Measurements from ENCODE around the gene ARHGAP24.

Gene ARHGAP24

DNA sequence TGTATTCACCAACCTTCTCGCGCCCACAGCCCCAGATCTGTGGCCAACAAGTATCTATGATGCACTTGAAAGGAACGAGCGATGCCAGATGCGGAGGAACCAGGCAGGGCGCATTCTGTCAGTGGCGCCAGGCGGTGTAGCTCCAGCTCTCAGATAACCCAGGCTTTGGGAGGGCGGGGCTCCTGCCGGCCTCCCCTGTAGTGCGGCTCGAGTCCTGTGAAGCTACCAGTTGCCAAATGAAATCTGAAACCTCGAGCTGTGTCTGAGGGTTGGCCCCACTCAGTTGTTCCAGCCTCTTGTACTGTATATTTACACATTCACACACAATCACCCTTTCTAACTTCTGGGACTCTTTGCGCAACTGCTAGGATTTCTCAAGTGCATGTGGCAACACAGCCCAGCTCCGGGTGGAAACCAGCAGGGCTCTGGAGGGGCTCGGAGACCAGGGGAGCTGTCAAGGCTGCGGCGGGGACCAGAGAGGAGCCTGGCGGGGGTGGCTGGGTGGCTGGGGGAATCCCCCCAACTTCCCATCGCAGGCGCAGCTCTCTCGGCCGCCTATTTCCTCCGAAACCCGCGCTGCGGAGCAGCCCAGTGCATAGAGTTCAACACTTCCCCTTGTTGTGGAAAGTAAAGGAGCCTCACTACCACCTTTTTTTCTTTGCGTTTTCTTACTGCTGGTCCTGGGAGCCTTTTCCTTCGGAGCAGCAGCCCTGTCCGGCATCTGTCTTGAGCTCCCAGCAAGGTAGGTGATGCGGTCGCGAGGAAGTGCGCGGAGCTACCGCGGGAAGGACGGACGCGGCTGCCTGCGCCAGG, at the start of gene ARHGAP24:
ARHGAP24 (plus strand) TSS at position 333 of the 813 bp plus-strand sequence.
- DNase-seq (ENCODE audit: low read depth, low spot score): peak; percentile 57

DNA sequence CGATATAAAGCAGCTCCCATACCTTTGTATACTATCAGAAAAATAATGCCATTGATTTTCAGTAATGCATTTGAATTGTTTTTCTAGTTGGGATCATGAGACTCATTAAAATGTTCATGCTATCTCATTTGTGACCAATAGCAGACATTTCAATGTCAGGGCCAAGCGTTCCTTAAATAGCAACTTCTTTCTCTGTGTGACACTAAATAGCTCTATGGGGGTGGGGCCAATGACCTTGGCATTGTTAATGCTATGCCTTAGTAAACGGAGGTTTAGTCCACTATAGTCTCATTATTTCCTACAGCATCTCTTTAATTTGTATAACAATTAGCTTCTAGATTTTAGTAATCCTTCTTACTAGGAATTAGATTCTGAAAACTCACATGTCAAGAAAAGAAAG, 48.6 kb upstream of the ARHGAP24 start:
- no peak for DNase-seq (ENCODE audit: low read depth, low spot score)

DNA sequence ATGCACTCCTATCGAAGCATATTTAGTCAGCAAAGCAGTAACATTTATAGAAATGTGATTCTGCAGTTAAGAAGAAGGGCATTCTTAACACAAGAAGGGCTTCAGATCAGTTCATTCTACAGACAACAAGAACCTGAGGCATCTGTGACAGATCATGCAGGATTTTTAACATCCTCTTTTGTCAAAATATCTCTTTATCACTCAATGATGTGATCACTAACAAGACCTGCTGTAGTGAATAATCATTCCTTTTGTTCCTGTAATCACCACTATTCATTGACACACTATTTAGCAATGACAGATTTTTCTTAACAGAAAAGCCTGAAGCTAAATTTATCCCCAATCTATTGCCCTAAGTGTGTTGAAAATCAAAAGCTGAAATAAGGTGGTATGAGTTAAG, 47.8 kb upstream of the ARHGAP24 start:
- no peak for DNase-seq (ENCODE audit: low read depth, low spot score)

DNA sequence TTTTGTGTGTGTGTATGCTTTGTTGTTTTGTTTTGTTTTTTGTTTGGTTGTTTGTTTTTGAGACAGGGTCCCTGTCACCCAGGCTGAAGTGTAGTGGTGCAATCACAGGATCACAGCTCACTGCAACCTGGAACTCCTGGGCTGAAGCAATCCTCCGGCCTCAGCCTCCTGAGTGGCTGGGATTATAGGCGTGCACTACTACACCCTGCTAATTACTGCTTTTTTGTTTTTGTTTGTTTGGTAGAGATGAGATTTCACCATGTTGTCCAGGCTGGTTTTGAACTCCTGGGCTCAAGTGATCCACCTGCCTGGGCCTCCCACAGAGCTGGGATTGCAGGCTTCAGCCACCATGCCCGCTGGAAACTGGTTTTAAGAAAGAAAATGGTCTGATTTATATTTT, 44.7 kb upstream of the ARHGAP24 start:
- DNase-seq (ENCODE audit: low read depth, low spot score): no peak

DNA sequence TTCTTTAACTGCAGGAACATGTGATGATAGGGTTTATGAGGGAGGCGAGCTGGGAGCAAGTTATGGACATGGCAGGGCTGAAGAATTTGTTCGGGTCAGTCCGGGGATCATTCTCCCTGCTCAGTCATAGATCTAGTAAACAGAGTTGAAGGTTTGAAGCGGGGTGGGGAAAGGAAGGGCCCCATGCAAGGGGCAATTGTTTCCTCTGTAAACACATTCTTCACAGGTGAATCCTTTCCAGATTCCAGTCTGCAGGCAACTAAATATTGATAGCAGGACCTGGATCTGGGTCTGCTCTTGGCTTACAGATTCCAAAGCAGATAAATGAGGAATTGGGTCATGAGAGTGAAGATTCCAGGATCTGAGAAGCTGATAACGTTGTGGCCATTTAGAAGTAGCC, 44.3 kb upstream of the ARHGAP24 start:
- DNase-seq (ENCODE audit: low read depth, low spot score): no peak

DNA sequence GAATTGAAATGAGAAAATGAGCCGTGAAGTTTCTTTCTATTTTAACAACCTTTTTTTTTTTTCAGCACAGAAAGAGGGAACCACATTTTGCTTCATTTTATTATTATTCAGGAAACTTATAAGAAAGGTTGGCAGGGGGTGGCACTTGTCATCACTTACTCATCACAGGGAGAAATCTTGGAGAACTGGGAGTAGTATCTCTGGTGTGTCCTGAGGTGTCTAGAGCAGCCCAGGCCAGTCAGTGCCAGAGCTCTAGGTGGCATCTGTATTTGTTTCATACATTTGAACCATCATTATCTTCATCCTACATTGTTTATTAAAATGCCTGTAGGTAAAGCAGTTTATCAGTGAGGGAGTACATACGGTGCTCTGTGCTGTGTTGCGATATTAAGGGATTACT, 43.8 kb upstream of the ARHGAP24 start:
- no peak for DNase-seq (ENCODE audit: low read depth, low spot score)

DNA sequence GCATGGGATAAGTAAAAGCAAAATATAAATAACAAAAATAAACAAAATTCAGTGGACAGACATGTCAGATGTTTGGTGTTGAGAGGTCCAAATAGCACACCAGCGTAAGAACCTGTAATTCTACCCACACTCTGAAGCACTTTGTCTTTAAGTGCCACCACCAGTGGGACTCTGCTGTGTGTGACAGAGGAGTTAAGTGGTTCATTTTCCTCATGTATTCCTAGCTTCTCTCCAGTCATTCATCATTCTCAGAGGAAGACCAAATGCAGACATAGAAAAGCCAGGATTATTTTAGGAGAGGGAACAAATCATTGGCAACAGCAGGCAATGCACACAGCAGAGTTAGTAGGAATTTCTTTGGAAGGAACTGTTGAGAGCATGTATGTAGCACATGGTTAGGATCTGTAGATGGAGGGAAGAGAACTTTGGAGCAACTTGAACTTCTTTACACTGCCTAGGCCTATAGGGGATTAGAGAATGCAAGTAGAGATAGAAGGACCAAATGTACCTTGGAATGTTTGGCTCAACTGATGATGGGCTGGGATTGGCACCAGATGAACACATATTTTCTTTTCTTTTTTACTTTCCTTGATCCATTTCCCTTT, 43.0 kb upstream of the ARHGAP24 start:
- DNase-seq (ENCODE audit: low read depth, low spot score): no peak

DNA sequence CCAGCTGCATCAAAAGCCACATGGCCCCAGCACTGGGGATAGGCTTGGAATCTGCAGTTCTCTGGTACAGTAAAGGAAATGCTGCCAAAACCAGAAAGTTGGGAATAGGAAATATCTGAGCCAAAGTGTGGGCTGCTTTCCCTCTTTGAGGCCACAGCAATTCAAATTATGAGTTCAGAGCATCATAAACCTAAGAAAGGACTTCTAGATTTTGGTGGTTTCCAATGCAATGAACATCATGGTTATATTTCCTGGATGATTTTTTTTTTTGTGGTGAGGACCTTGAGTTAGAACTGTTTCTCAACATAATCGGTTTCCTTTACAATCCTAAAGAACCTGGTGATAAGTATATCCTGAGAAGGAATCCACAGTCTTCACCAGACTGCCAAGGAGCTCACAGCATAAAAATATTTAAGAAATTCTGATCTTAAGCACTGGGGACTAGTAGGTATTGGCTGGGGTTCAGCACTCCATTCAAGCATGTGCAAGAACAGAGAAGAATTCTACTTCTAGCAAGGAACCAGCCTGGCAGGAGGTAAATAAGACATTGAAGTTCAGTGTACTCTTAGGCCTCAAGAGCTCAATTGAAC, 29.8 kb upstream of the ARHGAP24 start:
- DNase-seq (ENCODE audit: low read depth, low spot score): no peak

DNA sequence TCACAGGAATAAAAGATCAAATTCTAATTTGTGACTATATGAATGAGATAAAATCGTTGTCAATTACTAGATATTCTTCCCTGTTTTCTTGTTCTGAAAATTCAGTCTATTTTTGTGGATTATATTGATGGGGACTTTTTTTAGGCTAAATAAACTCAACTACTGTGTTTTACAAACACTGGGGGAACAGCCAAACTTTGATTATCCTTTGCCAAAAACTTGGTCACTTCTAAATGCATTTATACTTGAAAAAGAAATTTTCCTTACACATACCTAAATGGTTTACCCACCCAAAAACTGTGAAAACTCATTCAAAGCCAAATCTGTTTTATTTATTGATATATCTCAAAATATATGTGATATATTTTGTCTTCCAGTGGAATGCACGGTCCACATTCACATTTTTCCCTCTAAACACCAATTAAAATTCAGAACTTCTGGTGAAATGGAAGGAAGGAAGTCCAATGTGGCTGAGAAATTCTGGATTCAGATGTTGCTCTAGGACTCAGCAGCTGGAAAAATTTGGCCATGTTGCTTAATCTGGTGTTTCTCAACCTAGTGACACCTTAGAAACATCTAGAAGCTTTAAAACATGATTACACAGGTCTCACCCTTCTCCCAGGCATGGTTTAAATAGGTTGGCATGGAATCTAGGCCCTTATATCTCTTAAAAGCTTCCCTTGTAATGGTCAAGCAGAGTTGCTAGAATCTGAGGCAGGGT, 28.6 kb upstream of the ARHGAP24 start:
- DNase-seq (ENCODE audit: low read depth, low spot score): no peak

DNA sequence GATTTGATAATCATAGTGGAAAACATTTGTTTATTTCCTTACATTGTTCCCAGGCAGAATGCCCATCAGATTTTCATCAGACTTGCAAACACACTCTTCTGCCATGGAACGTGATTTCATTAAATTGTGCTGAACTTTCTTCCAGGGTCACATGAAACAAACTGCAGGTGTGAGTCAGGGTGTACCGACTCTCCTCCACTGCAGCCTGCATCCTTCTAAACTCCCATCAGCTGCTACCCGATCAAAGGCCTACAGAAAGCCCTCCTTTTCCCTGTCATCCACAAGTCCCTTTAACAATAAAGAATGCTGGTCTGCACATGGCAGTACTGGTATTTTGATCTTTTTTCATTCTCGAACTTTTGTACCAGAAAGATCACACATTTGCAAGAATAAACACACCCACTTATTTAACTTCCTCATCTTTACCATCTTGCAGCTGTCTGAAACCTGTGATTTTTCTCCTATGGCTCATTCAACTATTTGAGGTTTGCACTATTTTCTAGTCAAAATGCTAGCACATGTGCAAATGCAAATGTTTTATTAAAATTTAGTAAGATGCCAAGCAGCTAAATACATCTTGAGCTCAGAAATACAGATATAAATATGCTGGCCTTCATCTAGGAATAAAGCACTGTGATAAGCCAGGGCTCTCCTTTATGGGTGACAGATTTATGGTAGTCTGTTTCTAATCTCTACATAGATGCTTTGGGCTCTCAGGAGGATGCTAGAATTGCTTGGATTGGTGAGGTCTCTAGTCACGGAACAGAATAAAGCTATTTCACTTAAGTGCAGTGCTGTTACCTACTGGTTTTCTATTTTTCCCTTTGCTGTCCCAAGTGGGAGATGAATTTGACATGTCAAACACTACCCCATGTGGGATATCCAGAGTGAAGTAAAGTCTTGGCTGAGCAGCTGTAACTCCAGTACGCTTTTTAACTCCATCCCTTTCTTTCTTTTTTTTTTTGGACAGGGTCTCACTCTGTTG, 25.8 kb upstream of the ARHGAP24 start:
- no peak for DNase-seq (ENCODE audit: low read depth, low spot score)

DNA sequence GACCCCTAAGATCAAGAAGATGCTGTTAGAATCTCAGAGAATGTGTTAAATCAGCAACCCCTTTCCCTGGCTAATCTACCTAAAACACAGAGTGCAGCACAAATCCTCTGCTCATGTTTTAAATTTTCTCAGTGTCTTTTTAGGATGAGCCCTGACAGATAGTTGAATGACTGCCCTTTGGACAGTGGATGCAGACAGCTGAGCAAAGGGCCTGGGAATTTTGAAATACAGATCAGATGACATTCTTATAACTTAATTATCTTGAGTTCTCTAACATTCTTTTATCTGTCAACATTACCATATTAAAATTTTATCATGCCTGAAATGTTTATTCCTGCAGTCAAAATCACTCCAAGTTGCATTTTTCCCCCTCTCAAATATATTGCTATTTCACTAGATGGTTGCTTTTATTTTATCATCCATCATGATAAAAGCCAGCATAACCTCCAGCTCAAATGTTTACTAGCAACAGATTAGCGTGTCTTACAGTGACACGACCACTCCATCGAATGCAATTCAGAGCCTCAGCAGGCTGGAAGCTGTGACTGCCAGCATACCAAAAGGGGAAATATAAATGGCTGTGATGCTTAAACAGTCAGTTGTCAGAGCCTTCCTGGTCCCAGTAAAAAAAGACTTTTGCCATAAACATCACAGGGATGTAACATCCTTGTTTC, 22.8 kb upstream of the ARHGAP24 start:
- DNase-seq (ENCODE audit: low read depth, low spot score): no peak

DNA sequence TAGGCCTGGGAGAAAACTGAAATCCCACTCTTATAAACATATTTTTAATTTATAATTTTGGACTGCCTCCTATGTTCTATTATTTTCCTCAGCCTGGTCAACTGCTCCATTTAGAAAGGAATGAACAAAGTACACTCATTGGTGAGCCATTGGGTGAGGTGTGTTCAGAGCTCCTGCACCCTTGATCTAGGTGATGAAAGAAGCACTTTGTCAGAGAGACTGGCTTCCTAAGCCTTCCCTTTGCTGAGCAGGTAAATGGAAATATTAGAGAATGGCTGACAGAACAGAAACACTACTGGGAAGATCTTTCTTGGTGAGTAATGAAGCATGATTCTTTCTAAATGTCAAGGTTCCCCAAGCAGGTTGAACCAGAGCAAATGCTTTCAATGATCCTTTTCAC, 19.0 kb upstream of the ARHGAP24 start:
- no peak for DNase-seq (ENCODE audit: low read depth, low spot score)

DNA sequence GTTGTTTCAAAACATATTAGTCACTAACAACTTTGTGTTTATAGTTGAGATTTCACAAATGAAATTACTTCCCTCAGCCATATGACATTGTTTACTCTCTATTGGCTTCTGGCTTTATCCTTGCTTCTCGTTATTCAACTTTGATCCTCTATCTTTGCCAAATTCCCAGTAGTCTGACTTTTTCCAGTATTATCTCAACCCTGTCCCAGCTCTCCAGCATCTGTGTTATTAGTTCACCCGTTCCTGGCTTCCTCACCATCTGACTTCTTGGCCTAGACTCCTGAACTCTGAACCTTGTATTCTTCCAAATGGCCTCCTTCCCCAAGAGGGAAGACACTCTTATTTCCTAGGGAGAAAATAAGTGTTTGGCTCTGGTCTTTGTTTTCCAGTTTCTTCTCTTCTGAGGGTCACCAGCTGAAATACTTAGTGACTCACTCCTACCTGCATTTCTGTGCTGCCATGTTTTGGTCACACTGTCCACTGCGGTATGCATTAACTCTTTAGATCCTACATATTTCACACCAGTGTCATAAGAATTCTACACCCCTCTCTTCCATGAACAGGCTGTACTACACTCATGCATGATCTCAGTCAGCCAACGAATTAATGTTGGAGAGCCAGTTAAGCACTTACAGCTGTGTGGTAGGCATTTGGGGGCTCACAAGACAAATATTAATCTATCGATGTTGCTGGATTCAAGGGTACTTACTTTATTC, 17.0 kb upstream of the ARHGAP24 start:
- no peak for DNase-seq (ENCODE audit: low read depth, low spot score)

DNA sequence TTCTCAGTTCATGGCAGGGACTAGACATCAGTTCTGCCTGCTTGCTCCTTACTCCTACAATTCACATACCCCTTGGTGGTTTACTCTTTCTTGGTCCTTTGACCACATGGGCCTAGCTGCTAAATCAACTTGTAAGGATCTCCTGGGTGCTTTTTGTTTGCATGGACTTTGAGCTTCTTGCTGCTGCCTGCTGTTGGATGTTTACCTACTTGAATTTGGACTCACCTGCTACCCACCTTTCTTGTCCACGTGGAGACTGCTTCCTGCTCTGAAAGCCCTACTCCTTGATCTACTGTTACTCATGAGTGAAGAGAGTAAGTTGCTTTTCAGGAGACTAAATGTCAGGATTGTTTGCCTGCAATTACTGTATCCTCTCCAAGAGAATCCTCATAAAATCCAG, 15.2 kb upstream of the ARHGAP24 start:
- no peak for DNase-seq (ENCODE audit: low read depth, low spot score)

DNA sequence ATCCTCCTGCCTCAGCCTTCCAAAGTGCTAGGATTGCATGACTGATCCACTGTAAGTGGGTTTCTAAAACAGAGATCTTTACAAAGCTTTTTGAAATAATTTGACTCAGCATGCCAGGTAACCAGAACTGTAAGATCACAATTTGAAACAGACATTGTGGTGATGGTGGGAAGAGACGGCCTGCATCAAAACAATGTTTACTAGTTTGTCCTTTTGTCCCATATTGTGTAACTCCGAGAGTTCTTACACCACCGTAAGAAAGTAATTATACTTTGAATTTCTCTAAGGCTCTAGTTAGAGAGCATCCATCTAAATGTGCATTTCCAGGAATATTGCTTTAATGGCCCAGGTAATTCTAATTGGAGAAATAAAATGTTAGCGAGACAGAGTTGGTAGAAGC, 594 bp upstream of the ARHGAP24 start:
- no peak for DNase-seq (ENCODE audit: low read depth, low spot score)

DNA sequence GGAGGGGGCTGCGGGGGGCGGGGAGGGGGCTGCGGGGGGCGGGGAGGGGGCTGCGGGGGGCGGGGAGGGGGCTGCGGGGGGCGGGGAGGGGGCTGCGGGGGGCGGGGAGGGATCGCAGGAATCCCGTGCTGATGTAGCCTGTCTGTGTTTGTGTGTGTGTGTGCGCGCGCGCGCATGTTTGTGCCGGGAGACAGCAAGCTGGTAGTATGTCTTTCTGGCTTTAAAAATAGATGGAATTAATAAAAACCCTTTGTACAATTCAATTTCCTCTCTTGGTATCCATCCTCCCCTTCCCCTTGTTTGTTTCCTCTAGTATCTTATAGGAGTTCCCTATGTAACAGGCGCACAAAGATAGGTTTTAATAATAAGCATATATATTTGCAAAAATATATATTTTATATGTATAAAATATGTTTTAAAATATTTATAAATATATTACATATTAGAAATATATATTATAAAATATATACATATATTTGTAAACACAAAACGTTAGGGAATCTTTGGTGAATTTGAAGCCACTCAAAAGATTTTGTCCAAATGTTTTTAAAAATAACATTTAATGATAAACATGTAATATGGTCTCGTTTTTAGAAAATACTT, 782 bp downstream of the ARHGAP24 start:
- DNase-seq (ENCODE audit: low read depth, low spot score): no peak

DNA sequence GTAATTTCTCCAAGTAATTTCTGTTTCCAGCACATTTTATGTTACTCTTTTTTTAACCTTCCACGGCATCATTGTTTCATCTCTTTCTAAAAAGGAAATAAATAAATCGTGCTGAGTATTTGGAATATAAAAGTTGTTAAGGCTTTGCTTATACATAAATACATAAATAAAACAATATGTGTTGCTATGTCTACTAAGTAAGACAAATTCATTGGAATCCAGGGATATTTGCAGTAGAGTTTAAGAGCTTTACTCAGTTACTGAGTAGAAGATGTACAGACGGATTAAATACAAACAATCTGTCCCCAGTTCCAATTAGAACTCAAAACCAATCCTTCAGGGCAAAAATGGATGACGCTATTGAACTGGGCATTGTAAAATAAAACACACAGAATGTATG, 1.4 kb downstream of the ARHGAP24 start:
- no peak for DNase-seq (ENCODE audit: low read depth, low spot score)

DNA sequence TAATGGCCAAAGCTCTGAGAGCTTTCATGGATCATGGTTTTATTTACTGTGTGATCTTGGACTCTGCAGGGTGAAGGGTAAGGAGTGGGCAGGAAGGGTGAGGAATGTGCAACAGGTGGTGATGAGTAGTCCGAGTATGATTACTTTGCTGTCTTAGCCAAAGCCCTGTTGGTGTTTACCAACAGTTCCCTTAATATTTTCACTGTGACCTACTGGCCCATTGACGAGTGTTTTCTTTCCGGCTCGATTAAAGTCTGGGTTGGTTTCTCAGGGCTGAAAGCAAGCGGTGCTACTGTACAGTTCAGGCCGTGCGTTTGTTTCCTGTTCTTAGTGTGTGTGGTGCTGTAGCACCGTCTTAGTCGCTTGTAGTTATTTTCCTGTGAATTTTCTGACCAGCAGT, 2.6 kb downstream of the ARHGAP24 start:
- DNase-seq (ENCODE audit: low read depth, low spot score): no peak

DNA sequence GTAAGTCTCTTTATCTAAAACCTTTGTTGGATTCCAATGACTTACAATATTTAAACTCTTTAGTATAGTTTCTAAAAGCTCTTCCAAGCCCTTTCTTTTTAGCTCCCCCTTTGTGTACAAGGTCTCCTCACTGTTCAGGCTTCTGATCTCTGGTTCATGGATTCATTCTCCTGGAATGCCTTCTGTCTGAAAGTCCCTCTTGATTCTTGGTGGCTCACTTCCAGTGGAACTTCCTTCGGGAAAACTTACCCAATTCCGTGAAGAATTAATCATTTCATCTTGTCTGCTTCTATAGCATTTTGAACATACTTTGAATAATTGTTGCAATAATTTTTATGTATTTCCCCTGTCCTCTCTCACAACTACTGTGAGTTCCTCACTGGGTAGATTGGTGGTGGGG, 3.6 kb downstream of the ARHGAP24 start:
- DNase-seq (ENCODE audit: low read depth, low spot score): no peak

Measured in smooth muscle cell of the brain vasculature (primary cell).